Testis (tissue), 2 donors: ENCODE measurements around the gene WNK2.

Experiments
- POLR2A ChIP-seq: fragments of 450-650 bp; IDR thresholded peaks from one replicate; pipeline ENCODE4 v1.6.1; 2017; ENCODE audit warnings: antibody characterized with exemption, mild to moderate bottlenecking, moderate library complexity
- TF ChIP-seq, protein P1 (sequence below), 3 experiments: fragments of 450-650 bp in 2 of 3; fragments of 200-600 bp in 1 of 3; sonication (generic) in 1 of 3; IDR thresholded peaks; one replicate each; pipeline ENCODE4 v1.5.1; 2016 to 2019; ENCODE audit warnings: antibody characterized with exemption in 3 of 3, mild to moderate bottlenecking in 2 of 3, moderate library complexity in 1 of 3

DNA sequence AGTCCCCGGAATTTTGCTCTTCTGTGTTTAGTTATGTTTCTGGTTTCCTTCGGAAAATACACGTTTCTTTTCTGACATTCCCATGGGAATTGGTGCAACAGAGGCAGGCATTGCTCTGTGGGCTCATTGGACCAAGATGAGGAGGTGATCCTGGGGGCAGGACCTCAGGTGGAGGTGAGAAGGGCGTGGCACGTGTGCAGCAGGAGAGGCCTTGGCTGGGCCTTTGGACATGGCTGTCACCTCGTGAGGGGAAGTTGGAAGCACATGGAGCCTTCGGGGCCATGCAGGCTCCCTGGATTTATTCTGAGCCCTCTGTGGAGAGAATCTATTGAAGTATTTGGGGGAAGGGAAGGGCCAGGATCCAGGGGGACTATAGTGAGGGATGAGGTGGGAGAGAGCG is 44.5 kb downstream of the WNK2 start:
- TF ChIP-seq, protein P1, sequence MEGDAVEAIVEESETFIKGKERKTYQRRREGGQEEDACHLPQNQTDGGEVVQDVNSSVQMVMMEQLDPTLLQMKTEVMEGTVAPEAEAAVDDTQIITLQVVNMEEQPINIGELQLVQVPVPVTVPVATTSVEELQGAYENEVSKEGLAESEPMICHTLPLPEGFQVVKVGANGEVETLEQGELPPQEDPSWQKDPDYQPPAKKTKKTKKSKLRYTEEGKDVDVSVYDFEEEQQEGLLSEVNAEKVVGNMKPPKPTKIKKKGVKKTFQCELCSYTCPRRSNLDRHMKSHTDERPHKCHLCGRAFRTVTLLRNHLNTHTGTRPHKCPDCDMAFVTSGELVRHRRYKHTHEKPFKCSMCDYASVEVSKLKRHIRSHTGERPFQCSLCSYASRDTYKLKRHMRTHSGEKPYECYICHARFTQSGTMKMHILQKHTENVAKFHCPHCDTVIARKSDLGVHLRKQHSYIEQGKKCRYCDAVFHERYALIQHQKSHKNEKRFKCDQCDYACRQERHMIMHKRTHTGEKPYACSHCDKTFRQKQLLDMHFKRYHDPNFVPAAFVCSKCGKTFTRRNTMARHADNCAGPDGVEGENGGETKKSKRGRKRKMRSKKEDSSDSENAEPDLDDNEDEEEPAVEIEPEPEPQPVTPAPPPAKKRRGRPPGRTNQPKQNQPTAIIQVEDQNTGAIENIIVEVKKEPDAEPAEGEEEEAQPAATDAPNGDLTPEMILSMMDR (IDR thresholded peaks at IDR 0.05) = no peak
- TF ChIP-seq POLR2A = no peak
